GM12801 (cell line): ENCODE measurements around the gene LTO1.

Source experiments
- TF ChIP-seq, protein P1 (sequence below): IDR thresholded peaks from one replicate; pipeline ENCODE4 v1.5.1; 2011; ENCODE audit warnings: control low read depth; ENCODE audit not compliant: insufficient read length; ENCODE audit errors: extremely low read depth

Gene LTO1

DNA sequence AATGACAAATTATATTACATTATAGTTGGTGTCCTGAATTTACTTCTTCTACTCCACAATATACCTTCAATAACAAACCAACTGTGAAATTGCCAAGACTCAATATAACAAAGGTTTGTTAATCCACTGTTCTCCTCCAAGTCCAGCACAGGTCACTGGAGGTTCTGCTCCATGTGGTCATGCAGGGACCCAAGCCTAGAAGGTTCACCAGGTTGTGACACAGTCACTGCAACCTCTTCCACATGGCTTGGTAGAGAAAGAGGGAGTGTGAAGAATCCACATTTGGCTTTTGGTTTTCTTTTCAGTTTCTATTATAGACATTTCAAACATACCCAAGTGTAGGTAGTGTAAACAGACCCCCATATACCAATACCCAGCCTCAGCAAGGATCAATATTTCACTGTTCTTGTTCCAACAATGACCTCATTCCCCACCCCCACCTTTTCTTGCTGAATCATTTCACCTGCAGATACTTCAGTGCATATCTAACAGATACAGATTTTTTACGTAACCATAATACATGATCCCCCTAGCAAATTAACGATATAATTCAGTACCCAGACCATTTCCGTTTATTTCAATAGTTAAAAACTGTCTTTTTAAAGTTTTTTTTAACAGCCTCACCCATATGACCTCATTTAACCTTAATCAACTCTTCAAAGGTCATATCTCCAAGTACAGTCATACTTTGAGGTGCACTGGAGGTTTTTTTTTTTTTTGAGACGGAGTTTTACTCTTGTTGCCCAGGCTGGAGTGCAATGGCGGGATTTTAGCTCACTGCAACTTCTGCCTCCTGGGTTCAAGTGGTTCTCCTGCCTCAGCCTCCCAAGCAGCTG lies 14.5 kb upstream of the LTO1 start:
- TF ChIP-seq, protein P1, sequence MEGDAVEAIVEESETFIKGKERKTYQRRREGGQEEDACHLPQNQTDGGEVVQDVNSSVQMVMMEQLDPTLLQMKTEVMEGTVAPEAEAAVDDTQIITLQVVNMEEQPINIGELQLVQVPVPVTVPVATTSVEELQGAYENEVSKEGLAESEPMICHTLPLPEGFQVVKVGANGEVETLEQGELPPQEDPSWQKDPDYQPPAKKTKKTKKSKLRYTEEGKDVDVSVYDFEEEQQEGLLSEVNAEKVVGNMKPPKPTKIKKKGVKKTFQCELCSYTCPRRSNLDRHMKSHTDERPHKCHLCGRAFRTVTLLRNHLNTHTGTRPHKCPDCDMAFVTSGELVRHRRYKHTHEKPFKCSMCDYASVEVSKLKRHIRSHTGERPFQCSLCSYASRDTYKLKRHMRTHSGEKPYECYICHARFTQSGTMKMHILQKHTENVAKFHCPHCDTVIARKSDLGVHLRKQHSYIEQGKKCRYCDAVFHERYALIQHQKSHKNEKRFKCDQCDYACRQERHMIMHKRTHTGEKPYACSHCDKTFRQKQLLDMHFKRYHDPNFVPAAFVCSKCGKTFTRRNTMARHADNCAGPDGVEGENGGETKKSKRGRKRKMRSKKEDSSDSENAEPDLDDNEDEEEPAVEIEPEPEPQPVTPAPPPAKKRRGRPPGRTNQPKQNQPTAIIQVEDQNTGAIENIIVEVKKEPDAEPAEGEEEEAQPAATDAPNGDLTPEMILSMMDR: no peak

DNA sequence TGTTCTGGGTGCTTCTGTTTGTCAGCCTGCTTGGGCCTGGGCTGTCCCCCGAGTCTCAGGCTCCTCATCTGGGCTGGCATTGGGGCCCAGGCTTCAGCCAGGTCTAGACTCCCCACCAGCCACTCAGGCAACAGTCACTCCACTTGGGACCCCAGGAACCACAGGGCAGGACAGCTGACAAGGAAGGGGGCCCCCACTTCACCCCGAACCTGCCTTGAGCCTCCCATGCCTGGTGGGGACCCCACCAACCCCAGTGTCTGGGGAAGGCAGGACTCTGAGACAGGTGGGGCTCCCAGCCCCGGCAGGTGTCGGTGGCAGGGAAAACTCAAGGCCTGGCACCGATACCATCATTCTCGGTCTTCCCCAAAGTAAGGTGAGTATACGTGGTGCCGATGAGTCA lies 11.7 kb upstream of the LTO1 start:
- TF ChIP-seq, protein P1: no peak

DNA sequence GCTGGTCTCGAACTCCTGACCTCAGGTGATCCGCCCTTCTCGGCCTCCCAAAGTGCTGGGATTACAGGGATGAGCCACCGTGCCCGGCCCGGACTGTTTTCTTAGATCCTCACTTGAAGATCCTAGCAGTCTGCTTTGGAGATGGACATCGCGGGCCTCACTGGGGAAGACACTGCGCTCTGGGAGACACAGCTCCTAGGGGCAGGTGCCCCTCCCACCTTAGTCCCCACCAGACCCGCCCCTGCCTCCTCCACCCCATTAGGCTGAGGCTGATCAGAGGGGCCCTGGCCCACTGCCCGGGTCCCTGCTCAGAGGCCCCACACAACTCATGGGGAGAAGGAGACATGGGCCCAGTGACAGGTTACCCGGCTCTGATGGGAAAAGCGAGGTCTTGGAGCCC lies 11.3 kb upstream of the LTO1 start:
- TF ChIP-seq, protein P1: no peak

DNA sequence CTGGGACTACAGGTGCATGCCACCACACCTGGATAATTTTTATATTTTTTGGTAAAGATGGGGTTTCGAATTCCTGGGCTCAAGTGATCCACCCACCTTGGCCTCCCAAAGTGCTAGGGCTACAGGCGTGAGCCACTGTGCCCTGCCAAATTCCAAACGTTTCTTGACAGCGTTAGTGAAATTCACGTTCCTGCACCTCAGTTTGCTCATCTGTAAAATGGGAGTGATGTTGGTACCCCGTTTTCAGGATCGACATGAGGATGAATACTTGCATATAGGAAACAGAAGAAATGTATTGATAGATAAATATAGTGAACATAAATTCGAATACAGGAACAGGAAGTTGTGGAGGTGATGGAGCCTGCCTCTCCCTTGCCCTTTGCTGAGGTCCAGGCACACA lies 10.2 kb upstream of the LTO1 start:
- TF ChIP-seq, protein P1: no peak

DNA sequence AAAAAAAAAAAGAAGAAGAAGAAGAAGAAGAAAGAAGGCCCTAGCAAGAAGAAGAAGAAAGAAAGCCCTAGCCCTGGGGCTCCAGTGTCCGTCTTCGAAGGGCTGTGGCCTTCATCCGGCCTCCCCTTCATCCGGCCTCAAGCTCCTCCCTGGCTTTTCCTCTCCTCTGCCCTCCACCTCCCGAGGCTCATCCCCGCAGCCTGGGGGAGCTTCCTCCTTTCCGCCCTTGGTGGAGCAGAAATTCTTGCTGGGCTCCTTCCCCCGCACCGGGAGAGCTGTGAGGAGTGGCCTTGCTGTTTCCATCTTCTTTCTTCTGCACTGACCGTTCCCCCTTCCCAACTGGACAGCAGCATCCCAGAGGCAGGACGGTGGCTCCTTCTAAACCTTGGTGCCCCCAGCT lies 9.5 kb upstream of the LTO1 start:
- TF ChIP-seq, protein P1: no peak

DNA sequence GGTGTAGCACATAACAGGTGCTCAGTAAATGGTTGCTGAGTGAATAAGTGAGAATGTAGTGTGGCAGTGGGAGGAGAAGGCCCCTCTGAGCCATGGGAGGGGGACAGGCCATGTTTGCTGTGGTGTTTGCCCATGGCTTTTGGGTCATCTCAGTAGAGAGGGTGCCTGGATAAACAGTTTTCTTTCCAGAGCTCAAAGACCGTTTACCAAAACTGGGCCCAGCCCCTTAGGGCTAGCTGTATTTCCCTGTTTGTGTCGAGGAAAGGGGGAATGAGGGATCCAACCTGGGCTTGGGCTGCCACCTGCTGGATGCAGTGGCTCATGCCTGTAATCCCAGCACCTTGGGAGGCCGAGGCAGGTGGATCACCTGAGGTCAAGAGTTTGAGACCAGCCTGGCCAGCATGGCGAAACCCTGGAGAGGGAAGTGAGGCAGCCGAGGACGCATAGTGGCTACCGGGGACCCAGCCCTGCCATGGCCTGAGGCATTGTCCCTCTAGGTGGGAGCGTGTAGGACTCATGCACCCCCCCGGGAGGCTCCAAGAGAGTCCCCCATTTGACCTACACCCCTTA lies 8.7 kb upstream of the LTO1 start:
- TF ChIP-seq, protein P1: no peak

DNA sequence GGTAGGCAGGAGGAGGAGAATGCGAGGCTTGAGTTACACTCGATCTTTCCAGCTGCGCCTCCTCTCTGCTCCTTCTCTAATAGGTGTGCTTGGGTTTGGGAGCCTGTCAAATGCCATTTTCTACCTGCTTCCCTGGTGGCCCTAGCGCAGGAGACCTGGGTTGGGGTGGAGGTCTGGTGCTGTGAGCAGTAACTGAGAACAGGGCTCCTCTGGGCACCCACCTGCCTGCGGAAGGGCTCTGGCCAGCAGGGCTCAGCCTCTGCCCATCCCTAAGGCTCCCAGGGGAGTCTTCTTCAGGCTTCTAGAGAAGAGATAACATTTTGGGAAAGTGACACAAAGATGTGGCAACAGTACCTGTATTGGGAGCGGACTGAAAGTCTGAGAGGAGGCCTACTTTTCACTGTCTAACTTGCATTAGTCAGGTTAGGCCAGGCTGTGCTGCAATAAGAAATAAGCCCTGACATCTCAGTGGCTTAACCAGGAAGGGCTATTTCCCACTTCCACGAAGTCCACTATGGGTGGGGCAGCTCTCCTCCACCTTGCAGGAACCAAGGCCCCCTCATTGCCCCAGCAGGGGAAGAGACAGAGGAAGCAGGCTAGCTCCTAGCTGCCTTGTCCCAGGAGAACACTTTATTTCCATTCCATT lies 7.7 kb upstream of the LTO1 start:
- TF ChIP-seq, protein P1: no peak
